H1 (cell line): Measurements from ENCODE around the gene KIAA1755. TPM values are rescaled to one million over a fixed set of nuclear protein-coding genes. Genes with fewer than 3 reads are reported as not detected.
"Not testable (repeated sequence)": the region's sequence is repeated elsewhere in the genome, so short reads cannot be mapped to it uniquely, and the experiment has no call there.

Source experiments
- CTCF ChIA-PET: fragments of 300-600 bp; sonication (Branson Sonifier 250); formaldehyde crosslinking; loops from one replicate; lab custom pipeline; 2021; ENCODE audit not compliant: partially characterized antibody; lab: Charles Lee
- POLR2A ChIA-PET: fragments of 300-600 bp; sonication (Branson Sonifier 250); formaldehyde crosslinking; loops from one replicate; lab custom pipeline; 2021; ENCODE audit warnings: inconsistent platforms; ENCODE audit not compliant: partially characterized antibody; lab: Charles Lee
- DNase-seq, 2 experiments: peaks; one replicate each; pipeline versions ENCODE4 v3.0.0 to v3.0.0-alpha.2; 2010 to 2022; ENCODE audit warnings: low spot score in 2 of 2, low read depth in 1 of 2, mixed read lengths in 1 of 2
- FAIRE-seq: peaks from 2 replicates; lab custom pipeline; 2011; peaks lifted over from hg19 to GRCh38; lab: Jason Lieb, UNC
- H2AFZ ChIP-seq: 2 replicates; pipeline ENCODE4 v1.8.1; 2012; ENCODE audit warnings: low read length, inconsistent platforms
- H2AK5ac ChIP-seq: 2 replicates; pipeline ENCODE4 v1.6.1; 2013; ENCODE audit warnings: low read depth, low read length
- H2BK120ac ChIP-seq: replicated peaks from 2 replicates; pipeline ENCODE3; 2013; ENCODE audit warnings: low read depth, low read length, inconsistent platforms
- H2BK12ac ChIP-seq: 2 replicates; pipeline ENCODE4 v1.6.1; 2013; ENCODE audit warnings: low read depth, low read length
- H2BK15ac ChIP-seq: 2 replicates; pipeline ENCODE4 v1.6.1; 2013; ENCODE audit warnings: low read length
- H2BK20ac ChIP-seq: 2 replicates; pipeline ENCODE4 v1.6.1; 2013; ENCODE audit warnings: low read length
- H2BK5ac ChIP-seq: 2 replicates; pipeline ENCODE4 v1.6.1; 2013; ENCODE audit warnings: low read depth, low read length
- H3K14ac ChIP-seq: 2 replicates; pipeline ENCODE4 v1.6.1; 2013; ENCODE audit warnings: inconsistent platforms; ENCODE audit not compliant: insufficient read length
- H3K18ac ChIP-seq: 2 replicates; pipeline ENCODE4 v1.6.1; 2013; ENCODE audit warnings: low read length; ENCODE audit errors: extremely low read depth
- H3K23ac ChIP-seq: 2 replicates; pipeline ENCODE4 v1.6.1; 2013; ENCODE audit warnings: inconsistent platforms; ENCODE audit not compliant: insufficient read length
- H3K23me2 ChIP-seq: 2 replicates; pipeline ENCODE4 v1.6.1; 2013; ENCODE audit warnings: low read depth, low read length
- H3K27ac ChIP-seq: 2 replicates; pipeline ENCODE4 v1.6.1; 2011; ENCODE audit warnings: low read depth, low read length, inconsistent platforms
- H3K27me3 ChIP-seq, 4 experiments: replicated peaks in 1 of 4; 1 replicate in 1 of 4; 2 replicates in 3 of 4; pipeline versions ENCODE4 v1.6.1 to v1.8.1; 2011 to 2013; ENCODE audit warnings: low read length in 3 of 4, mild to moderate bottlenecking in 3 of 4, inconsistent platforms in 2 of 4, mixed read lengths in 2 of 4, moderate library complexity in 1 of 4; ENCODE audit not compliant: control insufficient read depth in 3 of 4, insufficient read depth in 3 of 4; ENCODE audit errors: extremely low read depth in 1 of 4
- H3K36me3 ChIP-seq, 4 experiments: 2 replicates each; pipeline versions ENCODE4 v1.6.1 to v1.8.1; 2011 to 2013; ENCODE audit warnings: mild to moderate bottlenecking in 4 of 4, low read length in 3 of 4, moderate library complexity in 2 of 4, control low read depth in 1 of 4, inconsistent platforms in 1 of 4; ENCODE audit not compliant: insufficient read depth in 4 of 4, control insufficient read depth in 2 of 4
- H3K4ac ChIP-seq: replicated peaks from 2 replicates; pipeline ENCODE3; 2013; ENCODE audit warnings: low read length, low read depth, mixed read lengths, inconsistent platforms; ENCODE audit not compliant: insufficient read length
- H3K4me1 ChIP-seq, 4 experiments: replicated peaks in 1 of 4; 1 replicate in 1 of 4; 2 replicates in 3 of 4; pipeline versions ENCODE4 v1.6.1 to v1.8.1; 2011 to 2013; ENCODE audit warnings: low read length in 3 of 4, inconsistent platforms in 2 of 4, mixed read lengths in 1 of 4; ENCODE audit not compliant: insufficient read depth in 4 of 4, control insufficient read depth in 3 of 4
- H3K4me2 ChIP-seq, 2 experiments: 2 replicates each; pipeline versions ENCODE4 v1.6.1 to v1.8.1; 2011 to 2013; ENCODE audit warnings: low read depth in 2 of 2, low read length in 2 of 2, control low read depth in 1 of 2, inconsistent platforms in 1 of 2, mild to moderate bottlenecking in 1 of 2; ENCODE audit not compliant: insufficient read depth in 1 of 2
- H3K4me3 ChIP-seq, 4 experiments: fragments of 200-600, 300-600 bp in 1 of 4; sonication (generic), shearing (Covaris generic), sonication (Bioruptor Twin) in 1 of 4; 2 replicates each; pipeline versions ENCODE4 v1.5.1 to v1.8.1; 2011 to 2016; ENCODE audit warnings: low read length in 4 of 4, low read depth in 3 of 4, control low read depth in 2 of 4, inconsistent platforms in 2 of 4, mild to moderate bottlenecking in 2 of 4, mixed read lengths in 1 of 4, moderate library complexity in 1 of 4; ENCODE audit not compliant: insufficient read depth in 2 of 4; ENCODE audit errors: extremely low read depth in 1 of 4
- H3K56ac ChIP-seq: replicated peaks from 2 replicates; pipeline ENCODE3; 2013; ENCODE audit warnings: low read depth, mild to moderate bottlenecking, mixed read lengths, low read length, inconsistent platforms; ENCODE audit not compliant: insufficient read length
- H3K79me1 ChIP-seq: 2 replicates; pipeline ENCODE4 v1.6.1; 2013; ENCODE audit warnings: low read depth, low read length, control low read depth
- H3K79me2 ChIP-seq, 2 experiments: 2 replicates each; pipeline versions ENCODE4 v1.6.1 to v1.8.1; 2012 to 2013; ENCODE audit warnings: low read length in 2 of 2, mild to moderate bottlenecking in 2 of 2, inconsistent platforms in 1 of 2; ENCODE audit not compliant: insufficient read depth in 2 of 2, control insufficient read depth in 1 of 2
- H3K9ac ChIP-seq, 4 experiments: replicated peaks in 1 of 4; 1 replicate in 1 of 4; 2 replicates in 3 of 4; pipeline versions ENCODE4 v1.6.1 to v1.8.1; 2011 to 2013; ENCODE audit warnings: low read depth in 3 of 4, low read length in 3 of 4, control low read depth in 2 of 4, mild to moderate bottlenecking in 2 of 4, moderate library complexity in 2 of 4, inconsistent platforms in 1 of 4; ENCODE audit errors: extremely low read depth in 1 of 4
- H3K9me3 ChIP-seq, 2 experiments: 2 replicates each; pipeline versions ENCODE4 v1.6.1 to v1.8.1; 2012 to 2013; ENCODE audit warnings: mild to moderate bottlenecking in 2 of 2, moderate library complexity in 2 of 2, control low read depth in 1 of 2, inconsistent platforms in 1 of 2, low read depth in 1 of 2, low read length in 1 of 2, mixed read lengths in 1 of 2; ENCODE audit not compliant: insufficient read depth in 2 of 2
- H4K20me1 ChIP-seq, 2 experiments: replicated peaks in 1 of 2; 2 replicates each; pipeline versions ENCODE3 to v1.8.1; 2011 to 2013; ENCODE audit warnings: inconsistent platforms in 2 of 2, low read length in 2 of 2, mild to moderate bottlenecking in 1 of 2; ENCODE audit not compliant: insufficient read depth in 2 of 2, control insufficient read depth in 1 of 2
- H4K5ac ChIP-seq: 2 replicates; pipeline ENCODE4 v1.6.1; 2013; ENCODE audit warnings: low read length, low read depth, mixed read lengths, inconsistent platforms; ENCODE audit not compliant: insufficient read length
- H4K8ac ChIP-seq: 2 replicates; pipeline ENCODE4 v1.8.0; 2013; ENCODE audit warnings: mild to moderate bottlenecking, moderate library complexity, low read length, inconsistent platforms; ENCODE audit not compliant: insufficient read depth; ENCODE audit errors: extremely low read depth
- H4K91ac ChIP-seq: replicated peaks from 2 replicates; pipeline ENCODE3; 2013; ENCODE audit warnings: low read length, mixed read lengths, inconsistent platforms; ENCODE audit not compliant: insufficient read length
- CTCF ChIP-seq, 3 experiments: IDR thresholded peaks; 1 replicate in 2 of 3; 2 replicates in 1 of 3; pipeline versions ENCODE4 v1.5.1 to v1.6.1; 2011; ENCODE audit warnings: low read length in 3 of 3, mild to moderate bottlenecking in 3 of 3, inconsistent platforms in 2 of 3, low read depth in 1 of 3, moderate library complexity in 1 of 3; ENCODE audit not compliant: insufficient read depth in 1 of 3; ENCODE audit errors: control extremely low read depth in 1 of 3
- WGBS, 2 experiments: shearing (Covaris generic) in 1 of 2; methylation state at CpG; one replicate each; pipeline versions ENCODE4 v1.1.6 to v1.1.7; 2013 to 2015; ENCODE audit warnings: low lambda C conversion rate in 2 of 2, mixed read lengths in 2 of 2, inconsistent platforms in 1 of 2, low coverage in 1 of 2, missing lambda C conversion rate in 1 of 2; ENCODE audit not compliant: insufficient replicate concordance in 2 of 2, insufficient coverage in 1 of 2, insufficient read length in 1 of 2; ENCODE audit errors: extremely low coverage in 1 of 2, missing lambda C conversion rate in 1 of 2; 5-methylcytosine and 5-hydroxymethylcytosine counted together
- polyA plus RNA-seq, 7 experiments: library from polyadenylated mRNA; depleted of rRNA in 3 of 7; stranded (reverse) in 5 of 7; unstranded in 2 of 7; fragments of >200 nt in 5 of 7; fragments of 200-250 nt in 2 of 7; gene quantifications; 1 replicate in 5 of 7; 2 replicates in 1 of 7; 4 replicates in 1 of 7; pipeline versions ENCODE4 v1.2.1 to v1.2.3, GENCODE V29; 2011 to 2013; ENCODE audit warnings: missing spikeins in 2 of 7, mixed read lengths in 2 of 7
- total RNA-seq: library from RNA; stranded (reverse); fragmentation: NEBNext Ultra II Directional; extraction: Animal tissue kit (Norgen Biotek cat#: 25700); gene quantifications from 2 replicates; pipeline ENCODE4 v1.2.1, GENCODE V29; 2021

The KIAA1755 gene
- total and polyA plus RNA-seq, 2 of the 8 experiments (the other 6 are each of a cell fraction or from before 2014, with no cell fraction given): 0.23 TPM; not detected in 1

DNA sequence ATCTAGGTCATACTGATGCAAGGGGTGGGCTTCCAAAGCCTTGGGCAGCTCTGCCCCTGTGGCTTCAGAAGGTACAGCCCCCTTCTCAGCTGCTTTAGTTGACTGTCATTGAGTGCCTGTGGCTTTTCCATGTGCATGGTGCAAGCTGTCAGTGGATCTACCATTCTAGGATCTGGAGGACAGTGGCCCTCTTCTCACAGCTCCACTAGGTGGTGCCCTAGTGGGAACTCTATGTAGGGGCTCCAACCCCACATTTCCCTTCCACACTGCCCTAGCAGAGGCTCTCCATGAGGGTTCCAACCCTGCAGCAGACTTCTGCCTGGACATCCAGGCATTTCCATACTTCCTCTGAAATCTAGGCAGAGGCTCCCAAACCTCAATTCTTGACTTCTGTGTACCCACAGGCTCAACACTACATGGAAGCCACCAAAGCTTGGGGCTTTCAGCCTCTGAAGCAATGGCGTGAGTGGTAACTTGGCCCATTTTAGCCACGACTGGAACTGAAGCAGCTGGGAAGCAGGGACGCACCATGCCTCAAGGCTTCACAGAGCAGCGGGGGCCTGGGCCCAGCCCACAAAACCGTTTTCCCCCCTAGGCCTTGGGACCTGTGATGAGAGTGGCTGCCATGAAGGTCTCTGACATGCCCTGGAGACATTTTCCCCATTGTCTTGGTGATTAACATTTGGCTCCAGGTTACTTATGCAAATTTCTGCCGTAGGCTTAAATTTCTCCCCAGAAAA lies 20.8 kb upstream of the KIAA1755 start:
- peak; percentile 3 to 24 (median 18) for TF ChIP-seq CTCF (IDR thresholded peaks at IDR 0.05; ENCODE audit: control extremely low read depth in 1 of 3, insufficient read depth in 1 of 3, low read depth in 1 of 3, low read length in 3 of 3)
- H4K8ac ChIP-seq, DNase-seq, H3K4me3 ChIP-seq, FAIRE-seq, H3K9me3 ChIP-seq, H3K56ac ChIP-seq, H2AK5ac ChIP-seq, H3K27ac ChIP-seq, H3K4me2 ChIP-seq, POLR2A ChIA-PET, H3K27me3 ChIP-seq, H3K14ac ChIP-seq, H3K9ac ChIP-seq, H2BK12ac ChIP-seq, H3K36me3 ChIP-seq, H3K23ac ChIP-seq, H4K5ac ChIP-seq, H2BK20ac ChIP-seq, H3K18ac ChIP-seq, H2BK15ac ChIP-seq, H4K91ac ChIP-seq, H2BK5ac ChIP-seq, H2AFZ ChIP-seq, H3K4me1 ChIP-seq, H3K23me2 ChIP-seq, H3K4ac ChIP-seq, H4K20me1 ChIP-seq, H3K79me1 ChIP-seq, H3K79me2 ChIP-seq, H2BK120ac ChIP-seq: not testable (repeated sequence)
- CTCF ChIA-PET: interaction anchor here (1.0 to 1.2 kb wide), 4 partner anchors 8 to 75 kb away, joined by 3 to 7 read pairs (median 4); no protein-coding TSS in a partner anchor
- 83% methylated on average over 6 of the region's 6 CpGs; no CpG with 5 or more reads in 1 of the 2 experiments for WGBS, 2 experiments
